Calu3 (cell line): ENCODE results near the gene SAT2. TPM values are rescaled to one million over a fixed set of nuclear protein-coding genes. Genes with fewer than 3 reads are reported as not detected.

Source experiments
- BruUV-seq: library from RNA; stranded (reverse); fragments of 400-500 nt; replicated peaks from 2 replicates; lab custom pipeline; 2021; lab: Mats Ljungman, UMichigan
- CTCF ChIA-PET: fragments of 300-600 bp; sonication (Branson Sonifier 250); formaldehyde crosslinking; loops from one replicate; lab custom pipeline; 2022; ENCODE audit warnings: antibody characterized with exemption; lab: Charles Lee
- DNase-seq: peaks from one replicate; pipeline ENCODE4 v3.0.0; 2022
- H3K27ac Mint-ChIP-seq: one replicate; pipeline ENCODE4 v1.8.0; 2022; ENCODE audit warnings: mixed read lengths; ENCODE audit not compliant: unreplicated experiment
- H3K27me3 Mint-ChIP-seq: one replicate; pipeline ENCODE4 v1.8.0; 2022; ENCODE audit warnings: mixed read lengths; ENCODE audit not compliant: unreplicated experiment
- H3K36me3 Mint-ChIP-seq: one replicate; pipeline ENCODE4 v1.8.0; 2022; ENCODE audit warnings: mild to moderate bottlenecking, moderate library complexity, mixed read lengths; ENCODE audit not compliant: insufficient read depth, unreplicated experiment
- H3K4me1 Mint-ChIP-seq: one replicate; pipeline ENCODE4 v1.8.0; 2022; ENCODE audit warnings: mild to moderate bottlenecking, low read depth, mixed read lengths; ENCODE audit not compliant: unreplicated experiment
- H3K4me3 Mint-ChIP-seq: one replicate; pipeline ENCODE4 v1.8.0; 2022; ENCODE audit warnings: mild to moderate bottlenecking, low read depth, moderate library complexity, mixed read lengths; ENCODE audit not compliant: unreplicated experiment
- H3K9me3 Mint-ChIP-seq: one replicate; pipeline ENCODE4 v1.8.0; 2022; ENCODE audit warnings: low read depth, mixed read lengths; ENCODE audit not compliant: unreplicated experiment
- intact Hi-C: fragments of 100-400 bp; cut with micrococcal nuclease; formaldehyde crosslinking; loops from one replicate; pipeline ENCODE4 v1.10.0; 2022; ENCODE audit not compliant: unreplicated experiment
- total RNA-seq: library from RNA; stranded (reverse); gene quantifications from 2 replicates; pipeline ENCODE4 v1.2.3, GENCODE V29; 2022
- TF ChIP-seq, protein P1 (sequence below): fragments of 200-600 bp; IDR thresholded peaks from one replicate; pipeline ENCODE4 v1.8.0; 2022; ENCODE audit warnings: antibody characterized with exemption; ENCODE audit not compliant: unreplicated experiment

The SAT2 gene
- total RNA-seq, 1 experiment from 2014 or later = 15.9 TPM

DNA sequence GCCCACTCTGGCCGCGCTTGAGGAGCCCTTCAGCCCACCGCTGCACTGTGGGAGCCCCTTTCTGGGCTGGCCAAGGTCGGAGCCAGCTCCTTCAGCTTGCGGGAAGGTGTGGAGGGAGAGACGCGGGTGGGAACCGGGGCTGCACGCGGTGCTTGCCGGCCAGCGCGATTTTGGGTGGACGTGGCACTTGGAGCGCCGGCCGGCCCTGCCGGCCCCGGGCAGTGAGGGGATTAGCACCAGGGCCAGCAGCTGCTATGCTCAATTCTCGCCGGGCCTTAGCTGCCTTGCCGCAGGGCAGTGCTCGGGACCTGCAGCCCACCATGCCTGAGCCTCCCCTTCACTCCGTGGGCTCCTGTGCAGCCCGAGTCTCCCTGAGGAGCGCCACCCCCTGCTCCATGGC, 13.2 kb upstream of the SAT2 start:
- CTCF ChIA-PET = no interaction called here
- no peaks in the 10 kb centered on the region for H3K36me3 Mint-ChIP-seq
- H3K9me3 Mint-ChIP-seq = no peaks in the 10 kb centered on the region
- BruUV-seq = no TSS peak
- H3K27ac Mint-ChIP-seq = no peak overlapping the region
- no peak for DNase-seq
- TF ChIP-seq, protein P1, sequence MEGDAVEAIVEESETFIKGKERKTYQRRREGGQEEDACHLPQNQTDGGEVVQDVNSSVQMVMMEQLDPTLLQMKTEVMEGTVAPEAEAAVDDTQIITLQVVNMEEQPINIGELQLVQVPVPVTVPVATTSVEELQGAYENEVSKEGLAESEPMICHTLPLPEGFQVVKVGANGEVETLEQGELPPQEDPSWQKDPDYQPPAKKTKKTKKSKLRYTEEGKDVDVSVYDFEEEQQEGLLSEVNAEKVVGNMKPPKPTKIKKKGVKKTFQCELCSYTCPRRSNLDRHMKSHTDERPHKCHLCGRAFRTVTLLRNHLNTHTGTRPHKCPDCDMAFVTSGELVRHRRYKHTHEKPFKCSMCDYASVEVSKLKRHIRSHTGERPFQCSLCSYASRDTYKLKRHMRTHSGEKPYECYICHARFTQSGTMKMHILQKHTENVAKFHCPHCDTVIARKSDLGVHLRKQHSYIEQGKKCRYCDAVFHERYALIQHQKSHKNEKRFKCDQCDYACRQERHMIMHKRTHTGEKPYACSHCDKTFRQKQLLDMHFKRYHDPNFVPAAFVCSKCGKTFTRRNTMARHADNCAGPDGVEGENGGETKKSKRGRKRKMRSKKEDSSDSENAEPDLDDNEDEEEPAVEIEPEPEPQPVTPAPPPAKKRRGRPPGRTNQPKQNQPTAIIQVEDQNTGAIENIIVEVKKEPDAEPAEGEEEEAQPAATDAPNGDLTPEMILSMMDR = no peak
- no peak overlapping the region for H3K4me3 Mint-ChIP-seq
- no peaks in the 10 kb centered on the region for H3K4me1 Mint-ChIP-seq
- peaks cover 11% of the 10 kb centered on the region for H3K27me3 Mint-ChIP-seq
- intact Hi-C loops = no loop called here

GRCh38 chr17:7636163-7636562, 8.5 kb upstream of the SAT2 start:
- Mint-ChIP-seq H3K27ac (no peak overlapping the region), H3K36me3 (no peaks in the 10 kb centered on the region), H3K9me3 (no peaks in the 10 kb centered on the region), H3K4me1 (no peaks in the 10 kb centered on the region), H3K27me3 (peaks cover 24% of the 10 kb centered on the region), H3K4me3 (no peak overlapping the region)
- no TSS peak for BruUV-seq
- intact Hi-C loops = no loop called here
- CTCF ChIA-PET = no interaction called here
- no peak for DNase-seq
- TF ChIP-seq, protein P1 = no peak

GRCh38 chr17:7634384-7634783, 6.8 kb upstream of the SAT2 start:
- no peak overlapping the region for H3K4me3 Mint-ChIP-seq
- no peak overlapping the region for H3K27ac Mint-ChIP-seq
- peak; percentile 24 for DNase-seq
- TF ChIP-seq, protein P1 = no peak
- peaks cover 6% of the 10 kb centered on the region for H3K36me3 Mint-ChIP-seq
- intact Hi-C loops = loop anchor here (5.0 kb wide), 1 partner anchor 53 kb away; the partner anchor contains the start of genes TP53 and WRAP53
- CTCF ChIA-PET = no interaction called here
- no peaks in the 10 kb centered on the region for H3K4me1 Mint-ChIP-seq
- no TSS peak for BruUV-seq
- H3K27me3 Mint-ChIP-seq = peaks cover 24% of the 10 kb centered on the region
- no peaks in the 10 kb centered on the region for H3K9me3 Mint-ChIP-seq

DNA sequence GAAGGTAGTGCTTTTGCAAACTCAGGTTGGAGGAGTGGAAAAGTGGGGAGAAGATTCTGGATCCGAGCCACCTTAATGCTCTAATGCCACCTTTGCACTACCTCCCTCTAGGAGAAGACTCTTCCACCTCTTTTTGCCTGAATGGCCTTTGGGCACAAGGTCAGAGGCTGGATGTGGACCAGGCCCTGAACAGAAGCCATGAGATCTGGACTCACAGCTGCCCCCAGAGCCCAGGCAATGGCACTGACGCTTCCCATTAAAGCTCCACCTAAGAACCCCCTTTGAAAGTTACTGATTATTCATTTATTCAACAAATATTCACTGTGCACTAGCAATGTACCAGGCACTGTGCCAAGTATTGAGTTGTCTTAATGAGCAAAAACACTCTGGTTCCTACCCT, 5.5 kb upstream of the SAT2 start:
- no peak overlapping the region for H3K4me3 Mint-ChIP-seq
- intact Hi-C loops = loop anchor here (5.0 kb wide), 1 partner anchor 54 kb away; the partner anchor contains the start of genes TP53 and WRAP53

More for the DNA sequence above, 5.5 kb upstream of the SAT2 start:
- H3K36me3 Mint-ChIP-seq = peaks cover 6% of the 10 kb centered on the region
- CTCF ChIA-PET = interaction anchor here (0.5 to 1.3 kb wide), 5 partner anchors 8 to 168 kb away, joined by 3 to 4 read pairs (median 3); no protein-coding TSS in a partner anchor
- no peak for DNase-seq
- H3K9me3 Mint-ChIP-seq = no peaks in the 10 kb centered on the region
- H3K27ac Mint-ChIP-seq = no peak overlapping the region
- no TSS peak for BruUV-seq
- TF ChIP-seq, protein P1 = no peak
- no peaks in the 10 kb centered on the region for H3K4me1 Mint-ChIP-seq
- H3K27me3 Mint-ChIP-seq = peaks cover 24% of the 10 kb centered on the region
